K562 (cell line): ENCODE data around the gene ROR2. TPM values are rescaled to one million over a fixed set of nuclear protein-coding genes. Genes with fewer than 3 reads are reported as not detected.
A peak's percentile ranks its signal among the peaks of the same experiment; 100 is the strongest.

Source experiments
- BHLHE40 ChIP-seq: IDR thresholded peaks from 2 replicates; pipeline ENCODE4 v1.6.1; 2011; ENCODE audit warnings: low read length, improper control_type of control experiment
- CBX2 ChIP-seq: fragments of 200-600 bp; sonication (generic); IDR thresholded peaks from one replicate; pipeline ENCODE4 v1.6.1; 2012; ENCODE audit warnings: mild to moderate bottlenecking, low read length, inconsistent platforms; ENCODE audit not compliant: insufficient read depth, poor library complexity, severe bottlenecking
- COPS2 ChIP-seq: fragments of 450-650 bp; conservative IDR thresholded peaks from 2 replicates; pipeline ENCODE4 v1.6.1; 2016; ENCODE audit warnings: mild to moderate bottlenecking, moderate library complexity
- CREB3 ChIP-seq: fragments of 450-650 bp; conservative IDR thresholded peaks from 2 replicates; pipeline ENCODE4 v1.6.1; 2016; ENCODE audit warnings: missing genetic modification characterization, low read depth, mild to moderate bottlenecking, missing compliant biosample characterization, moderate library complexity
- E2F3 ChIP-seq: fragments of 250-450 bp; sonication (Bioruptor Pico); IDR thresholded peaks from 2 replicates; pipeline ENCODE4 v1.4.0; 2020; ENCODE audit warnings: mild to moderate bottlenecking
- E2F6 ChIP-seq, 2 experiments: IDR thresholded peaks; 2 replicates each; pipeline ENCODE4 v1.6.1; 2011; ENCODE audit warnings: borderline replicate concordance in 1 of 2, control low read depth in 1 of 2, low read depth in 1 of 2, low read length in 1 of 2, mild to moderate bottlenecking in 1 of 2, mixed read lengths in 1 of 2, moderate library complexity in 1 of 2; ENCODE audit not compliant: insufficient read depth in 1 of 2, insufficient read length in 1 of 2, poor library complexity in 1 of 2, severe bottlenecking in 1 of 2; ENCODE audit errors: extremely low read depth in 1 of 2
- FOXP4 ChIP-seq: sonication (generic); formaldehyde crosslinking; IDR thresholded peaks from 2 replicates; pipeline ENCODE4 v1.8.0; 2022; ENCODE audit warnings: mild to moderate bottlenecking, missing genetic modification reagents, borderline replicate concordance
- KLF1 ChIP-seq: fragments of 450-650 bp; IDR thresholded peaks from 2 replicates; pipeline ENCODE4 v1.6.1; 2016; ENCODE audit warnings: missing genetic modification characterization, missing compliant biosample characterization
- MAX ChIP-seq: sonication (generic); formaldehyde crosslinking; IDR thresholded peaks from 2 replicates; pipeline ENCODE4 v1.9.0; 2022; ENCODE audit warnings: mild to moderate bottlenecking, missing genetic modification reagents
- MEIS2 ChIP-seq: fragments of 450-650 bp; IDR thresholded peaks from 2 replicates; pipeline ENCODE4 v1.6.1; 2014; ENCODE audit warnings: mild to moderate bottlenecking; ENCODE audit not compliant: partially characterized antibody
- MXI1 ChIP-seq: IDR thresholded peaks from 2 replicates; pipeline ENCODE4 v1.6.1; 2011; ENCODE audit warnings: low read depth, mild to moderate bottlenecking, improper control_type of control experiment, low read length
- NEUROD1 ChIP-seq: fragments of 150-350 bp; IDR thresholded peaks from 2 replicates; pipeline ENCODE4 v1.6.1; 2014; ENCODE audit warnings: borderline replicate concordance, low read length, low read depth; ENCODE audit not compliant: partially characterized antibody
- NR0B1 ChIP-seq: fragments of 450-650 bp; IDR thresholded peaks from one replicate; pipeline ENCODE4 v1.6.1; 2018; ENCODE audit warnings: mild to moderate bottlenecking, moderate library complexity; ENCODE audit not compliant: partially characterized antibody
- POLR2B ChIP-seq: fragments of 450-650 bp; IDR thresholded peaks from 2 replicates; pipeline ENCODE4 v1.6.1; 2018; ENCODE audit warnings: low read depth; ENCODE audit not compliant: partially characterized antibody
- PRMT5 ChIP-seq: sonication (generic); formaldehyde crosslinking; IDR thresholded peaks from 2 replicates; pipeline ENCODE4 v1.5.0; 2020; ENCODE audit warnings: missing genetic modification reagents
- TBP ChIP-seq: optimal IDR thresholded peaks from 2 replicates; pipeline ENCODE3; 2011; ENCODE audit warnings: low read depth, low read length, improper control_type of control experiment
- THAP12 ChIP-seq: fragments of 250-450 bp; sonication (Bioruptor Pico); IDR thresholded peaks from 2 replicates; pipeline ENCODE4 v1.9.0; 2021; ENCODE audit warnings: mild to moderate bottlenecking, inconsistent platforms
- ZNF431 ChIP-seq: sonication (generic); formaldehyde crosslinking; IDR thresholded peaks from 2 replicates; pipeline ENCODE4 v1.8.0; 2022; ENCODE audit warnings: mild to moderate bottlenecking, missing genetic modification reagents
- polyA plus RNA-seq, 8 experiments: library from polyadenylated mRNA; depleted of rRNA in 4 of 8; stranded (reverse) in 5 of 8; unstranded in 3 of 8; fragments of >200 nt; fragmentation: Nextera tagmentation in 2 of 8; fragmentation: Illumina TruSeq in 1 of 8; extraction: Ambion mirVana in 2 of 8; extraction: Trizol in 1 of 8; gene quantifications; 2 replicates each; pipeline versions ENCODE4 v1.2.1 to v1.2.3, GENCODE V29; 2011 to 2014; ENCODE audit warnings: inconsistent platforms in 1 of 8, missing spikeins in 1 of 8
- total RNA-seq, 7 experiments: library from RNA; depleted of rRNA in 6 of 7; stranded (reverse); fragments of >200 nt in 6 of 7; fragmentation: Illumina TruSeq in 2 of 7; extraction: Trizol in 2 of 7; gene quantifications; 2 replicates each; pipeline versions ENCODE4 v1.2.1 to v1.2.3, GENCODE V29; 2011 to 2021; ENCODE audit warnings: low replicate concordance in 1 of 7

ROR2 gene
- total and polyA plus RNA-seq, 9 of the 15 experiments (the other 6 are each of a cell fraction or from before 2014, with no cell fraction given) = 5.6 to 33.8 (median 15.3) TPM

- TF ChIP-seq CBX2 = no peak
- TF ChIP-seq COPS2 = no peak
- TF ChIP-seq MXI1 = 0 out of 2 replicates have a peak, but pooled peaks have one; percentile 32
- TF ChIP-seq FOXP4 (CRISPR knock-in tag) = 0 out of 2 replicates have a peak, but pooled peaks have one; percentile 34
- no peak for TF ChIP-seq POLR2B
- peak; percentile 74 for TF ChIP-seq MEIS2
- TF ChIP-seq NEUROD1 = peak; percentile 47
- peak; percentile 89 to 99 for TF ChIP-seq E2F6 (IDR thresholded peaks at IDR 0.05; ENCODE audit: borderline replicate concordance in 1 of 2, extremely low read depth in 1 of 2, insufficient read depth in 1 of 2, insufficient read length in 1 of 2, low read depth in 1 of 2, low read length in 1 of 2, poor library complexity in 1 of 2, severe bottlenecking in 1 of 2)
- peak; percentile 87; the same call in 1 of the 2 replicates for TF ChIP-seq CREB3 (tag)
- TF ChIP-seq BHLHE40 = peak; percentile 86
- TF ChIP-seq ZNF431 (CRISPR knock-in tag) = peak; percentile 1; the same call in 1 of the 2 replicates
- no peak for TF ChIP-seq NR0B1
- TF ChIP-seq KLF1 (tag) = 0 out of 2 replicates have a peak, but pooled peaks have one; percentile 48
- TF ChIP-seq MAX (CRISPR knock-in tag) = peak; percentile 98
- no peak for TF ChIP-seq TBP
- peak; percentile 65; the same call in 1 of the 2 replicates for TF ChIP-seq E2F3
- TF ChIP-seq THAP12 (CRISPR knock-in tag) = no peak
- TF ChIP-seq PRMT5 (CRISPR knock-in tag) = no peak
These were observed 51.4 kb downstream of the ROR2 start (continued) for GRCh38 chr9:91898451-91899218.
